ENCODE measurements around the gene ZNF747. TPM values are rescaled to one million over a fixed set of nuclear protein-coding genes. Genes with fewer than 3 reads are reported as not detected.

Gene ZNF747
- total RNA-seq, 1 donor from 2014 or later, result 5.1 TPM

- no peak for TF ChIP-seq CTCF (conservative IDR thresholded peaks at IDR 0.05; ENCODE audit: low read depth, low read length)
- H3K4me3 ChIP-seq (ENCODE audit: low read depth, low read length), result no peak overlapping the region
- DNase-seq (ENCODE audit: low read depth), result no peak
Observed at GRCh38 chr16:30509081-30509765, 25.4 kb downstream of the ZNF747 start.

GRCh38 chr16:30503403-30504296, 31.0 kb downstream of the ZNF747 start:
- no peak overlapping the region for H3K4me3 ChIP-seq (ENCODE audit: low read depth, low read length)
- TF ChIP-seq CTCF (conservative IDR thresholded peaks at IDR 0.05; ENCODE audit: low read depth, low read length), result no peak
- DNase-seq (ENCODE audit: low read depth), result no peak

GRCh38 chr16:30499284-30499683, 35.4 kb downstream of the ZNF747 start:
- no peak for TF ChIP-seq CTCF (conservative IDR thresholded peaks at IDR 0.05; ENCODE audit: low read depth, low read length)
- H3K4me3 ChIP-seq (ENCODE audit: low read depth, low read length), result no peak overlapping the region
- DNase-seq (ENCODE audit: low read depth), result no peak

GRCh38 chr16:30494709-30495108, 39.9 kb downstream of the ZNF747 start:
- H3K4me3 ChIP-seq (ENCODE audit: low read depth, low read length), result no peak overlapping the region
- no peak for DNase-seq (ENCODE audit: low read depth)
- no peak for TF ChIP-seq CTCF (conservative IDR thresholded peaks at IDR 0.05; ENCODE audit: low read depth, low read length)

GRCh38 chr16:30493941-30494488, 40.6 kb downstream of the ZNF747 start:
- no peak for TF ChIP-seq CTCF (conservative IDR thresholded peaks at IDR 0.05; ENCODE audit: low read depth, low read length)
- no peak for DNase-seq (ENCODE audit: low read depth)
- H3K4me3 ChIP-seq (ENCODE audit: low read depth, low read length), result no peak overlapping the region

- no peak for TF ChIP-seq CTCF (conservative IDR thresholded peaks at IDR 0.05; ENCODE audit: low read depth, low read length)
- H3K4me3 ChIP-seq (ENCODE audit: low read depth, low read length), result no peak overlapping the region
- DNase-seq (ENCODE audit: low read depth), result peak; percentile 39
Observed at GRCh38 chr16:30491744-30492308, 42.8 kb downstream of the ZNF747 start.

Measured in epithelial cell of proximal tubule (primary cell).